Gastroesophageal sphincter (tissue), 3 donors: ENCODE measurements around the gene VANGL2.

Experiments
- EP300 ChIP-seq: sonication (generic); formaldehyde crosslinking; IDR thresholded peaks from one replicate; pipeline ENCODE4 v1.6.1; 2017; ENCODE audit warnings: antibody characterized with exemption, mild to moderate bottlenecking
- POLR2A ChIP-seq, 2 donors: fragments of 450-650 bp; IDR thresholded peaks; one replicate each; pipeline ENCODE4 v1.6.1; 2017; ENCODE audit warnings: antibody characterized with exemption in 2 of 2, mild to moderate bottlenecking in 2 of 2, moderate library complexity in 1 of 2
- POLR2AphosphoS5 ChIP-seq: sonication (generic); formaldehyde crosslinking; IDR thresholded peaks from one replicate; pipeline ENCODE4 v1.6.1; 2017; ENCODE audit warnings: antibody characterized with exemption
- TF ChIP-seq, protein P1 (sequence below), 4 experiments: fragments of 200-600 bp in 2 of 4; fragments of 450-650 bp in 2 of 4; sonication (generic) in 1 of 4; IDR thresholded peaks; one replicate each; pipeline ENCODE4 v1.5.1; 2017 to 2019; ENCODE audit warnings: antibody characterized with exemption in 4 of 4, mild to moderate bottlenecking in 2 of 4, moderate library complexity in 2 of 4

DNA sequence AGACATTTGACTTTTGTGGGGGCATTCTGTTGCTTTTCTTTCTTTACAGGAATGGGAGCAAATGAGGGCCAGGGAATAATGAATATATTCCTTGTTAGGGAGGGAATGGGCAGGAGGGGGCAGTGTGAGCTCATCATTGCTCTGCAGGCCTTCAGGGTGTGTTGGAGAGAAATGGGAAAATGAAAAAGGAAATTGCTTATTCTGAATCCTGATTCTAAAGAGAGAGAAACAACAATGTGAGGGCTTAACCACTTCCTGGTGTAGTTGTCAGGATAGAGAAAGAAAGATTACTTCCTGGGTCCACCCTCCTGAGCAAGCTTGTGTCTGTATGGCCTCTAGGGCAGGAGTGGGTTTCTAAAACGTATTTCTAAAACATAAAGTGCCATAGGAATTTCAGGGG is 28.3 kb downstream of the VANGL2 start:
- TF ChIP-seq, protein P1, sequence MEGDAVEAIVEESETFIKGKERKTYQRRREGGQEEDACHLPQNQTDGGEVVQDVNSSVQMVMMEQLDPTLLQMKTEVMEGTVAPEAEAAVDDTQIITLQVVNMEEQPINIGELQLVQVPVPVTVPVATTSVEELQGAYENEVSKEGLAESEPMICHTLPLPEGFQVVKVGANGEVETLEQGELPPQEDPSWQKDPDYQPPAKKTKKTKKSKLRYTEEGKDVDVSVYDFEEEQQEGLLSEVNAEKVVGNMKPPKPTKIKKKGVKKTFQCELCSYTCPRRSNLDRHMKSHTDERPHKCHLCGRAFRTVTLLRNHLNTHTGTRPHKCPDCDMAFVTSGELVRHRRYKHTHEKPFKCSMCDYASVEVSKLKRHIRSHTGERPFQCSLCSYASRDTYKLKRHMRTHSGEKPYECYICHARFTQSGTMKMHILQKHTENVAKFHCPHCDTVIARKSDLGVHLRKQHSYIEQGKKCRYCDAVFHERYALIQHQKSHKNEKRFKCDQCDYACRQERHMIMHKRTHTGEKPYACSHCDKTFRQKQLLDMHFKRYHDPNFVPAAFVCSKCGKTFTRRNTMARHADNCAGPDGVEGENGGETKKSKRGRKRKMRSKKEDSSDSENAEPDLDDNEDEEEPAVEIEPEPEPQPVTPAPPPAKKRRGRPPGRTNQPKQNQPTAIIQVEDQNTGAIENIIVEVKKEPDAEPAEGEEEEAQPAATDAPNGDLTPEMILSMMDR (IDR thresholded peaks at IDR 0.05): peak in 3 of 4 experiments; percentile 12 to 50 (median 34)
- no peak for TF ChIP-seq EP300
- no peak for TF ChIP-seq POLR2AphosphoS5
- no peak for TF ChIP-seq POLR2A (IDR thresholded peaks at IDR 0.05)
